Measurements from ENCODE around the gene HIBADH.
A peak's percentile ranks its signal among the peaks of the same experiment; 100 is the strongest.

HIBADH gene

GRCh38 chr7:27662490-27663205 lies at the start of gene HIBADH:
Gene HIBADH (minus strand): TSS chr7:27662883. CDS start chr7:27662788, 95 bp downstream.
- DNase-seq, result peak; percentile 95

- no peak for DNase-seq
These were observed 49.5 kb upstream of the HIBADH start for GRCh38 chr7:27712217-27712616.

GRCh38 chr7:27709137-27710075 lies 46.7 kb upstream of the HIBADH start:
- DNase-seq, result no peak

GRCh38 chr7:27708485-27708884 lies 45.8 kb upstream of the HIBADH start:
- no peak for DNase-seq

GRCh38 chr7:27705200-27705594 lies 42.5 kb upstream of the HIBADH start:
- DNase-seq, result no peak

GRCh38 chr7:27704422-27705199 lies 41.9 kb upstream of the HIBADH start:
- no peak for DNase-seq

GRCh38 chr7:27703181-27703580 lies 40.5 kb upstream of the HIBADH start:
- no peak for DNase-seq

- no peak for DNase-seq
These were observed 37.8 kb upstream of the HIBADH start for GRCh38 chr7:27700501-27700900.

- DNase-seq, result no peak
These were observed 37.1 kb upstream of the HIBADH start for GRCh38 chr7:27699751-27700150.

- no peak for DNase-seq
These were observed 35.3 kb upstream of the HIBADH start for GRCh38 chr7:27697861-27698430.

- DNase-seq, result no peak
These were observed 32.4 kb upstream of the HIBADH start for GRCh38 chr7:27695096-27695495.

GRCh38 chr7:27693794-27694193 lies 31.1 kb upstream of the HIBADH start:
- no peak for DNase-seq

GRCh38 chr7:27690649-27691048 lies 28.0 kb upstream of the HIBADH start:
- DNase-seq, result no peak

GRCh38 chr7:27689591-27690164 lies 27.0 kb upstream of the HIBADH start:
- DNase-seq, result no peak

GRCh38 chr7:27689150-27689549 lies 26.5 kb upstream of the HIBADH start:
- DNase-seq, result no peak

- no peak for DNase-seq
These were observed 26.0 kb upstream of the HIBADH start for GRCh38 chr7:27688646-27689045.

- DNase-seq, result no peak
These were observed 25.4 kb upstream of the HIBADH start for GRCh38 chr7:27688056-27688455.

GRCh38 chr7:27686315-27686714 lies 23.6 kb upstream of the HIBADH start:
- no peak for DNase-seq

- DNase-seq, result no peak
These were observed 23.2 kb upstream of the HIBADH start for GRCh38 chr7:27685893-27686292.

- DNase-seq, result no peak
These were observed 22.5 kb upstream of the HIBADH start for GRCh38 chr7:27685209-27685608.

- DNase-seq, result no peak
These were observed 21.8 kb upstream of the HIBADH start for GRCh38 chr7:27684491-27684890.

GRCh38 chr7:27680610-27681009 lies 17.9 kb upstream of the HIBADH start:
- no peak for DNase-seq
